Measurements from ENCODE around the gene RAB30.
"Not testable (repeated sequence)": the region's sequence is repeated elsewhere in the genome, so short reads cannot be mapped to it uniquely, and the experiment has no call there.

RAB30 gene

GRCh38 chr11:82945041-82945440 is 126.7 kb downstream of the RAB30 start:
- not testable (repeated sequence) for DNase-seq (ENCODE audit: low read depth, low spot score)

GRCh38 chr11:82944198-82944597 is 127.5 kb downstream of the RAB30 start:
- DNase-seq (ENCODE audit: low read depth, low spot score) = no peak

- not testable (repeated sequence) for DNase-seq (ENCODE audit: low read depth, low spot score)
Measured at GRCh38 chr11:82943430-82943829, 128.3 kb downstream of the RAB30 start.

GRCh38 chr11:82942376-82942775 is 129.3 kb downstream of the RAB30 start:
- DNase-seq (ENCODE audit: low read depth, low spot score) = no peak

GRCh38 chr11:82939456-82939855 is 132.2 kb downstream of the RAB30 start:
- no peak for DNase-seq (ENCODE audit: low read depth, low spot score)

GRCh38 chr11:82937554-82937953 is 134.1 kb downstream of the RAB30 start:
- DNase-seq (ENCODE audit: low read depth, low spot score) = no peak

- no peak for DNase-seq (ENCODE audit: low read depth, low spot score)
Measured at GRCh38 chr11:82936261-82936660, 135.4 kb downstream of the RAB30 start.

- no peak for DNase-seq (ENCODE audit: low read depth, low spot score)
Measured at GRCh38 chr11:82932564-82932963, 139.1 kb downstream of the RAB30 start.

- no peak for DNase-seq (ENCODE audit: low read depth, low spot score)
Measured at GRCh38 chr11:82930734-82931133, 141.0 kb downstream of the RAB30 start.

- DNase-seq (ENCODE audit: low read depth, low spot score) = no peak
Measured at GRCh38 chr11:82930229-82930628, 141.5 kb downstream of the RAB30 start.

- DNase-seq (ENCODE audit: low read depth, low spot score) = no peak
Measured at GRCh38 chr11:82929121-82929520, 142.6 kb downstream of the RAB30 start.

- no peak for DNase-seq (ENCODE audit: low read depth, low spot score)
Measured at GRCh38 chr11:82927264-82927880, 144.3 kb downstream of the RAB30 start.

GRCh38 chr11:82924522-82925224 is 147.0 kb downstream of the RAB30 start:
- DNase-seq (ENCODE audit: low read depth, low spot score) = no peak

All from iPS DF 19.7 (cell line).